T-helper 1 cell treated with Interleukin-12 subunit alpha and Interleukin-12 subunit beta and Interleukin-4 antibody, amounts not matched to agents 30 μg/mL and 1 μg/mL, for 36 hours (primary cell): Measurements from ENCODE around the gene GOLGA2.

Experiments
- H3K27ac Mint-ChIP-seq: one replicate; pipeline ENCODE4 v1.8.0; 2021; ENCODE audit warnings: mild to moderate bottlenecking, mixed read lengths
- H3K27me3 Mint-ChIP-seq: one replicate; pipeline ENCODE4 v1.8.0; 2021; ENCODE audit warnings: low read depth, mixed read lengths
- H3K36me3 Mint-ChIP-seq: one replicate; pipeline ENCODE4 v1.8.0; 2021; ENCODE audit warnings: low read depth, mixed read lengths
- H3K4me1 Mint-ChIP-seq: one replicate; pipeline ENCODE4 v1.8.0; 2021; ENCODE audit warnings: low read depth, mixed read lengths
- H3K4me3 Mint-ChIP-seq: one replicate; pipeline ENCODE4 v1.8.0; 2021; ENCODE audit warnings: mild to moderate bottlenecking, moderate library complexity, mixed read lengths
- H3K9me3 Mint-ChIP-seq: one replicate; pipeline ENCODE4 v1.8.0; 2021; ENCODE audit warnings: mixed read lengths

The GOLGA2 gene

DNA sequence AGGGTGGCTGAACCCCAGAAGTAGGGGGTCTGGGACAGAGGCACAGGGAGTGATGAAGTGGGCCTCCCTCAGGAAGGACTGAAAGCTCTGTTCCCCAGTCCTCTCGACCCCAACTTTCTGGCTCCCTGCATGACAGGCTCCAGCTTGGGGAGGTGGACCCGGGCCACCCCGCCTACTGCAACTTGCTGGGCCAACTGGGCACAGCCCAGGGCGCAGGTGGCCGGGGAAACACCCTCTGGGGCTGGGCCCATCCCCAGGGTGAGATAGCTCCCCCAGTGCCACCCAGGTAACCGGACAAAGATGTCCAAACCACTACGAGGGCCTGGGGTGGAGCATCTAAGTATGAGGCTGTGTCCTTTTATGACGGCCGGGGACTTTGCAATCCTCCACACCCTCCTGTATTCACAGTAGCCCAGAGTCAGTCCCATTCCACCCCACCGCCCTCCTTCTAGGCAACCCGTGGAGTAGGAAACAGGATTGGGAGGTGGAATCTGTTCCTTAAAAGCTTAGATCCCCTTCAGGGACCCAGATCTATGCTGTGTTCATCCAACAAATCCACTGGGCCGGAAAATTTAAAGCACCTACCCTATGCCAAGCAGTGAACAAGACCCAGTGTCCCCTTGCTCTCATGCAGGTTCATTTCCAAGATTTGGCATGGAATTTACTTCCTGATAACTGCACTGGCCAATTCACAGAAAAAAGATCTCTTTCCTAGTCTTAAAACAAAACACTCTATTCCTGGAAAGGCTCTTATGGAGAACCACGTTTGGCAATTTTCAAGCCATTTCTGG, 52.7 kb downstream of the GOLGA2 start:
- no peaks in the 10 kb centered on the region for H3K36me3 Mint-ChIP-seq
- peaks cover 13% of the 10 kb centered on the region for H3K4me1 Mint-ChIP-seq
- H3K27ac Mint-ChIP-seq, result no peak overlapping the region
- H3K27me3 Mint-ChIP-seq, result peaks cover 5% of the 10 kb centered on the region
- no peaks in the 10 kb centered on the region for H3K9me3 Mint-ChIP-seq
- H3K4me3 Mint-ChIP-seq, result no peak overlapping the region

DNA sequence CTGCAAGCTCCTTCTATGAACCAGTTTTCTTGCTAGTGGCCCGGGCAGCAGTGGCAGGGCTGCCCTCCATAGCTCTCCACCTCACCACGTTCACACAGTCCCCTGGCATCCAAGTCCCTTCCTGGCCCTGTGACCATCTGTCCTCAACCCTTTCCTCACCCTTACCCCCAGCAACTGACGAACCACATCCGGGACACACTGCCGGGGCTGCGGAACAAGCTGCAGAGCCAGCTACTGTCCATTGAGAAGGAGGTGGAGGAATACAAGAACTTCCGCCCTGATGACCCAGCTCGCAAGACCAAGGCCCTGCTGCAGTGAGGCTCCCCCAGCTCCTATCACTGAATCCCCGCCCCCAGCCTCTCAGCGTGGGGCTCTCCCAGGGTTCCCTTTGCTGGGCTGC, 53.8 kb downstream of the GOLGA2 start:
- H3K27ac Mint-ChIP-seq, result no peak overlapping the region
- H3K4me1 Mint-ChIP-seq, result peaks cover 13% of the 10 kb centered on the region
- H3K9me3 Mint-ChIP-seq, result no peaks in the 10 kb centered on the region
- H3K27me3 Mint-ChIP-seq, result peaks cover 5% of the 10 kb centered on the region
- no peaks in the 10 kb centered on the region for H3K36me3 Mint-ChIP-seq
- H3K4me3 Mint-ChIP-seq, result no peak overlapping the region

DNA sequence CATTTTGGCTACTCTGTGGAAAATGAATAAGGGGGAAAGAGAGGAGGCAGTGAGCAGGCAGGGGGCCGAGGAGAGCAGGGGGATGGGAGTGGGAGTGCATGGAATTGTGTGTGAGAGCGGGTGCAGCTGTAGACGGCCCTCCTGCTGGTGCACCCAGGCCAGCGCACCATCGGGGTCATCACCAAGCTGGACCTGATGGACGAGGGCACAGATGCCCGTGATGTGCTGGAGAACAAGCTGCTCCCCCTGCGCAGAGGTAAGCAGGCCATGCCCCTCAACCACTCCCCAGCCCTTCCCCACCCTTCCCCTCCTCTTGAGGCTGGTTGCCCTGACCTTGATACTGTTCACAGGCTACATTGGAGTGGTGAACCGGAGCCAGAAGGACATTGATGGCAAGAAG, 56.0 kb downstream of the GOLGA2 start:
- Mint-ChIP-seq H3K27me3 (peaks cover 3% of the 10 kb centered on the region), H3K9me3 (no peaks in the 10 kb centered on the region), H3K4me3 (no peak overlapping the region), H3K4me1 (peaks cover 13% of the 10 kb centered on the region), H3K27ac (no peak overlapping the region), H3K36me3 (no peaks in the 10 kb centered on the region)

GRCh38 chr9:128218518-128219389, 57.1 kb downstream of the GOLGA2 start:
- Mint-ChIP-seq H3K4me3 (peak overlapping the region; percentile 83), H3K4me1 (peaks cover 13% of the 10 kb centered on the region), H3K36me3 (no peaks in the 10 kb centered on the region), H3K27ac (peak overlapping the region; percentile 78), H3K9me3 (no peaks in the 10 kb centered on the region), H3K27me3 (peaks cover 3% of the 10 kb centered on the region)

GRCh38 chr9:128218172-128218517, 57.7 kb downstream of the GOLGA2 start:
- no peaks in the 10 kb centered on the region for H3K36me3 Mint-ChIP-seq
- H3K4me3 Mint-ChIP-seq, result peak overlapping the region; percentile 83
- H3K4me1 Mint-ChIP-seq, result peaks cover 13% of the 10 kb centered on the region
- H3K27me3 Mint-ChIP-seq, result peaks cover 3% of the 10 kb centered on the region
- no peaks in the 10 kb centered on the region for H3K9me3 Mint-ChIP-seq
- peak overlapping the region; percentile 78 for H3K27ac Mint-ChIP-seq

DNA sequence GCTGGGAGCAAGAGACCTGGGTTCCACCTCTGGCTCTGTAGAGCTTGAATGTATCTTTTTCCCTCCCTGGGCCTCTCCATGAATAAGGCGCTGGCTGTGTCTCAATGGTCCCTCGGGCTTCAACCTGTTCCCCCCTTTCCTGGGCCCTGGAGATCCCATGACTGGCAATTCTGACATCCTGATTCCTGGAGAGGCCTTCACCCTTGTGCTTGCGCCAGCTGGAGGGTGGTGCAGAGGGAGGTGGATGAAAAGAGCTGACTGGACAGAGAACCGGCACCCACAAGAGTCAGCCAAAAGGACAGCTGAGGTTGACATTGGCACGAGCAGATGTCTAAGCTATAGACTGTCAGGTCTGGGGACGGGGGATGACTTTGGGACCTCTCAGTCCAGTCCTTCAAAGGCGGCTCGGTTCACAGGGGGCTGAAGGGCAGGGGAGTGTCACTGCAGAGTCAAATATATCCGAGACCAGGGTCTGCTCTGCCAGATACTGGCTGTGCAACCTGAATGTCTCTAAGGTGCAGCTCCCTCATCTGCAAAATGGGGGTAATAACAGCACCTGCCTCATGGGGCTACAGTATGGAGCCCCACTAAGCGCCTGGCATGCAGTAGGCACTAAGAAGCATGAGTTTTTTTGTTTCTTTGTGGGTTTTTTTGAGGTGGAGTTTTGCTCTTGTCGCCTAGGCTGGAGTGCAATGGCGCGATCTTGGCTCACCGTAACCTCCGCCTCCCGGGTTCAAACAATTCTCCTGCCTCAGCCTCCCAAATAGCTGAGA, 58.8 kb downstream of the GOLGA2 start:
- H3K9me3 Mint-ChIP-seq, result no peaks in the 10 kb centered on the region
- peaks cover 7% of the 10 kb centered on the region for H3K27me3 Mint-ChIP-seq
- no peaks in the 10 kb centered on the region for H3K36me3 Mint-ChIP-seq
- peaks cover 13% of the 10 kb centered on the region for H3K4me1 Mint-ChIP-seq
- no peak overlapping the region for H3K4me3 Mint-ChIP-seq
- no peak overlapping the region for H3K27ac Mint-ChIP-seq

DNA sequence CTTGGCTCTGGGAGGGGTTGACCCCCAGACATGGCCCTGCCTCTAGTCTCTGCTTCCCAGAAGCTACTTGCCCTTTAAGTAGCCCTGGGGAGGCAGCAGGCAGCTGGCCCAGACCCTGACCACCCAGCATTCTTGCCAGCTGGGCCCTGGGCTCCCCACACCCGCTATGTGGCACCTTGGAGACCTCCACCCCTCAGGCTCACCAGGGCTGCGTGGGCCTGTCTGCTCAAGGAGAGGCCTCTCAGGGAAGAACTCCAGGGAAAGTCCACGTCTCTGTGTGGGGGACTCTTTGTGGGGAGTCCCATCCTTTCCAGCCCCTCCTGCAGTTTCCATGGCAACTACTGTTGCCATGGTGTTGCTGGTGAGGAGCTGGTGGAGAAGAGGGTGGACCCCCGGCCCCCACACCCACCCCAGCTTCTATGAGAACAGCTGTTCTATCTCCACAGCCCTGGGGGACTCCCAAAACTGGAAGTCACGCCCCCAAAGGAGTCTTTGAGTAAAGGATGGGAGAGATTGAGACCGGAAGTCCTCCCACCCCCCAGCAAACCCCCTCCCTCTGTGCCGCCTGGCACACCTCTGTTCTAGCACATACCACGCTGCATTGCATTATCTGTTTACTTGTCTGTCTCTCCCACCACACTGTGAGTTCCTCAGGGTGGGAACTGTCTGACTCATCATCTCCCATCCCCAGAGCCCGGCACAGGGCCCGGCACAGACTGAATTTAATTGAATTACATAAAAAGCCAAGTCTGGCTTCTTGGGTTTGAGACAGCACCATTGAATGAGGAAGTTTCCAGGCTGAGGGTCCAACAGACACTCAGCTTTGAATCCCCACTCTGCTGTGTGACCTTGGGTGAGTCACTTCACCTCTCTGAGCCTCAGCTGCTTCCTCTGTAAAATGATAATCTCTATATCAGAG, 60.1 kb downstream of the GOLGA2 start:
- no peaks in the 10 kb centered on the region for H3K36me3 Mint-ChIP-seq
- peaks cover 12% of the 10 kb centered on the region for H3K4me1 Mint-ChIP-seq
- H3K9me3 Mint-ChIP-seq, result no peaks in the 10 kb centered on the region
- no peak overlapping the region for H3K27ac Mint-ChIP-seq
- peaks cover 18% of the 10 kb centered on the region for H3K27me3 Mint-ChIP-seq
- no peak overlapping the region for H3K4me3 Mint-ChIP-seq

DNA sequence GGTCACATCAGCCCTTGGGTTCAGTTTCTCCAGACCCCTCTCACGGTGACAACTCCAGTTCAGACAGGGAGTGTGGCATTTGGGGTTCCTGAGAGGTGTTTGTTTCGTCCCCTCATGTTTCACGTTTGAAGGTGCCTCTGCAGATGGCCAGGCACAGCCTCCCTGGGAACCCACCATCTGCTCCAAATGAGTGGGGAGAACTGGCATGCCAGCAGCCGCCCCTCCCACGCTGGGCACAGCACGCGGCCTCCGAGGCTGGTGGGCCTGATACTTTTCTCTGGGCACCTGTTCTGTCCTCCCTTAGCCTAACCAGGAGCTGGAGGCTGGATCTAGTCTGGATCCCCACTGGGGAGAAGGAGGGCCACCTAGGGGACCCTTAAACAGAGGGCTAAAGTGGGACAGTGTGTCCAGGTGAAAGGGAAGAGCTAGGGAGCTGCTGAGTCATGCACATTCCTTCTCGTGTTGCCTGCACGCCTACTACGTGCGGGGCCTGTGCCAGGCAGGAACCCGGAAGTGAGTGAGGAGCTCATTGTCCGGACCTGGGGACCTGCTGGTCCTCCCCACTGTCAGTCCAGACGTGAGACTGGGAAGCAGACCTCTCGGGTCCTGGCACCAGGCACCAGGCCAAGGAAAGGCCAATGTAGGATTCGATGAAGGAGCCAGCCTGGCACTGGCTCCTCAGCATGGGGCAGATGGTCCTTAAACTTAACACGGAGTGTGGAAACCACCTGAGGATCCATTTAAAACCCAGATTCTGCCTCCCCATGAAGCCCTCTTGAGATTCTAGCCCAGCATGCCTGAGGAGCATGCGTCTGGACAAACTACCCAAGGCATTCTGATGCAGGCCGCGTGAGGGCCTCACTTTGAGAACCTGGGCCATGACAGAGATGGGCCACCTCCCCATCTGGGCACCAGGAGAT, 61.0 kb downstream of the GOLGA2 start:
- Mint-ChIP-seq H3K36me3 (no peaks in the 10 kb centered on the region), H3K27me3 (peaks cover 19% of the 10 kb centered on the region), H3K9me3 (no peaks in the 10 kb centered on the region), H3K4me1 (peaks cover 11% of the 10 kb centered on the region), H3K27ac (no peak overlapping the region), H3K4me3 (no peak overlapping the region)

- H3K4me1 Mint-ChIP-seq, result peaks cover 9% of the 10 kb centered on the region
- H3K27ac Mint-ChIP-seq, result no peak overlapping the region
- peaks cover 19% of the 10 kb centered on the region for H3K27me3 Mint-ChIP-seq
- no peaks in the 10 kb centered on the region for H3K36me3 Mint-ChIP-seq
- H3K9me3 Mint-ChIP-seq, result no peaks in the 10 kb centered on the region
- no peak overlapping the region for H3K4me3 Mint-ChIP-seq
These were observed 61.9 kb downstream of the GOLGA2 start for GRCh38 chr9:128213746-128214497.

- Mint-ChIP-seq H3K4me3 (no peak overlapping the region), H3K36me3 (no peaks in the 10 kb centered on the region), H3K4me1 (no peaks in the 10 kb centered on the region), H3K9me3 (no peaks in the 10 kb centered on the region), H3K27ac (no peak overlapping the region), H3K27me3 (peaks cover 28% of the 10 kb centered on the region)
These were observed 63.9 kb downstream of the GOLGA2 start for GRCh38 chr9:128211981-128212281.

GRCh38 chr9:128211186-128211980, 64.4 kb downstream of the GOLGA2 start:
- H3K9me3 Mint-ChIP-seq, result no peaks in the 10 kb centered on the region
- H3K4me3 Mint-ChIP-seq, result no peak overlapping the region
- H3K27me3 Mint-ChIP-seq, result peaks cover 30% of the 10 kb centered on the region
- H3K4me1 Mint-ChIP-seq, result no peaks in the 10 kb centered on the region
- H3K27ac Mint-ChIP-seq, result no peak overlapping the region
- H3K36me3 Mint-ChIP-seq, result no peaks in the 10 kb centered on the region
